IPS-11a (cell line): ENCODE measurements around the gene LRIF1.
"Not testable (repeated sequence)": the region's sequence is repeated elsewhere in the genome, so short reads cannot be mapped to it uniquely, and the experiment has no call there.

ENCODE experiments used
- H3K4me3 ChIP-seq: one replicate; pipeline ENCODE4 v1.5.1; 2013; ENCODE audit warnings: low read depth, low read length, control low read depth

Gene LRIF1, protein sequence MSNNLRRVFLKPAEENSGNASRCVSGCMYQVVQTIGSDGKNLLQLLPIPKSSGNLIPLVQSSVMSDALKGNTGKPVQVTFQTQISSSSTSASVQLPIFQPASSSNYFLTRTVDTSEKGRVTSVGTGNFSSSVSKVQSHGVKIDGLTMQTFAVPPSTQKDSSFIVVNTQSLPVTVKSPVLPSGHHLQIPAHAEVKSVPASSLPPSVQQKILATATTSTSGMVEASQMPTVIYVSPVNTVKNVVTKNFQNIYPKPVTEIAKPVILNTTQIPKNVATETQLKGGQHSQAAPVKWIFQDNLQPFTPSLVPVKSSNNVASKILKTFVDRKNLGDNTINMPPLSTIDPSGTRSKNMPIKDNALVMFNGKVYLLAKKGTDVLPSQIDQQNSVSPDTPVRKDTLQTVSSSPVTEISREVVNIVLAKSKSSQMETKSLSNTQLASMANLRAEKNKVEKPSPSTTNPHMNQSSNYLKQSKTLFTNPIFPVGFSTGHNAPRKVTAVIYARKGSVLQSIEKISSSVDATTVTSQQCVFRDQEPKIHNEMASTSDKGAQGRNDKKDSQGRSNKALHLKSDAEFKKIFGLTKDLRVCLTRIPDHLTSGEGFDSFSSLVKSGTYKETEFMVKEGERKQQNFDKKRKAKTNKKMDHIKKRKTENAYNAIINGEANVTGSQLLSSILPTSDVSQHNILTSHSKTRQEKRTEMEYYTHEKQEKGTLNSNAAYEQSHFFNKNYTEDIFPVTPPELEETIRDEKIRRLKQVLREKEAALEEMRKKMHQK

DNA sequence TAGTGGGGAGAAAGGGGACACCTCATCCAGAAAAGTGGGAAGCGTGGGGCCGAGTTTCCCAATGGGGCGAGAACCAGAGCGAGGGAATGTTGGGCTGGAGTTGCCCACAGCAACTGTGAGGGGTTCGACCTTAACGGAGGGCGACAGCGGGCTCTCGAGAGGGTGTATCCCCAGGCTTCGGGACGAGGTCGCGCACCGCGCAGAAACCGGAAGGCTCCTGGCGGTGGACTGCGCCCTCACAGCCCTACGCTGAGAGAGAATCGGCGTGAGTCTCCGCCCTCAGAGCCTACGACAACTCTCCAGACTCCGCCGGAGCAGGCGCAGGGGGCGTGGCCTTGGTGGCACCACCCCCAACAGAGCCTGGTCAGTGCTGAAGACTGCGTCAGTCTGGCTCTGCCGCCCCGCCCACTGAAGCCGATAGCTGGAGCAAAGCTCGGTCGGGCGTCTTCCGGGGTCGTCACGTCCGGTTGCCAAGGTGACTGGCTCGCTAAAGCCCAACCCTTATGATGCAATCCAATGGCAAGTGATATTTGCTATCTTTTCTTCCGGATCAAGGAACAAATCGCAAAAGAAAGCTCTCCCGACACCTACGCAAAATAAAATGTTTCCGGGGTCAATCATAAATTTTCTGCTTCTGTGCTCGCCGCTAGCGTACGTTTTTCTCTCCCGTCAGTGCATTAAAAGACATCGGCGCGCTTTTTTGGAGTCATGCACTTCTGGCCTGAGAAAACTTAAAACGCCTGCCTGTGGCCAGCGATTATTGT is at the start of gene LRIF1:
Gene LRIF1, minus strand, starts transcription at position 232 of the 764 bp plus-strand sequence. CDS start 234 bp downstream, outside the sequence.
- H3K4me3 ChIP-seq, result peak within 1 kb of the TSS; percentile 89

GRCh38 chr1:111008031-111008430 is 44.3 kb upstream of the LRIF1 start:
- H3K4me3 ChIP-seq, result no peak overlapping the region

DNA sequence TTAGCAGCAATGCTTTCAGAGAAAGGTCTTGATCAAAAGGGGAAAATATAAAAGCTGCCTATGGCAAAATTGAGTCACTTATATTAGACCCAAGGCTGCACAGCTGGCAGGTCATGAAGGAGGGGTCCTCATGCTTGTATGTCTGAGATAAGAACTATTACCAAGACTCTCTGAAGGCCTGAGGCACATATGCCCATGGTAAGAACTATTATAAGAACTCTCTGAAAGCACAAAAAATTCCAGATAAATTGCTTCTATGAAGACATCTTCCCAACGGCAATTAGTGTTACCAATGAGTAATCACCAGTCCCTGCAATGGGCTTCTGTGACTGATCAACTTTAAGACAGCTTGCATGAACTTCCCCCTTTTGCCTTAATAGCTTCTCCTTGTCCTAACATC is 42.8 kb upstream of the LRIF1 start:
- no peak overlapping the region for H3K4me3 ChIP-seq

DNA sequence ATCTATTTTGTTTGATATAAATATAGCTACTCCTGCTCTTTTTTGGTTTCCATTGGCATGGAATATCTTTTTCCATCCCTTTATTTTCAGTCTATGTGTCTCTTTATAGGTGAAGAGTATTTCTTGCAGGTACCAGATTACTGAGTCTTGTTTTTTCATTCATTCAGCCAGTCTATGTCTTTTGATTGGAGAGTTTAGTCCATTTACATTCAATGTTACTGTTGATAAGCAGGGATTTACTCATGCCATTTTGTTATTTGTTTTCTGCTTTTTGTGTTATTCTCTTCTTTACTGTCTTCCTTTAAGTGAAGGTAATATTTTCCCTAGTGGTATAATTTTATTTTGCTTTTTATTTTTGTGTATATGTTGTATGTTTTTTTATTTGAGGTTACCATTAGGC is 35.9 kb upstream of the LRIF1 start:
- H3K4me3 ChIP-seq, result not testable (repeated sequence)

DNA sequence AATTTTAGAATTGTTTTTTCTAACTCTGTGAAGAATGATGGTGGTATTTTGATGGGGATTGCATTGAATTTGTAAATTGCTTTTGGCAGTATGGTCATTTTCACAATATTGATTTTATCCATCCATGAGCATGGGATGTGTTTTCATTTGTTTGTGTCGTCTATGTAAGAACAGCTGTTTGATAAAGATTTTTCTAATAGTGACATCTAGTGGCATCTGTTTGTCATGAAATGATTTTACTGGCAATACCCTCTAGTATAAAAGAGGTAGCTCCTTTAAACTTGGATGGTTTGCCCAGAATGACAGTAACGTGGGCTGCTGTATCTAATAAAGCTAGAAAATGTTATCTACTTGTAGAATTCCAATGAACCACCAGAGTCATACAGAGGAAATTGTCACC is 28.6 kb upstream of the LRIF1 start:
- H3K4me3 ChIP-seq, result not testable (repeated sequence)

- H3K4me3 ChIP-seq, result not testable (repeated sequence)
These were observed 27.6 kb upstream of the LRIF1 start for GRCh38 chr1:110991295-110991694.

DNA sequence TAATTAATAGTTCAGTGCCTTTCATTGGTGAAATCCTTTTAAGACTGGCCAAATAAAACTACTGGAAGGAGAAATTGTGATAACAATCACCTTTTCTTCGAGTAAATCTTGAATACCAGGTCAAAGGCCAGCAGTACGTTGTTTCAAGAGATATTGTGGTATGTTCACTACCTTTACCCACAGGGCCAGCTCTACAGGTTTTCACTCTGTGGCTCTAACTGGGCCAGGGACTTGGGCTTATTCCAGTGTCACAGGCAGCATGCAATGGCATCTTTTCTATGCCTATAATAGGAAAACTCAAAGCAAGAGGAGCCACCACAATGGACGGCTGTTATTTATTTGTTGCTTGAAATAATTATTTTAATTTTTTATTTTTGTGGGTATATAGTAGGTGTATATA is 26.8 kb upstream of the LRIF1 start:
- H3K4me3 ChIP-seq, result no peak overlapping the region

DNA sequence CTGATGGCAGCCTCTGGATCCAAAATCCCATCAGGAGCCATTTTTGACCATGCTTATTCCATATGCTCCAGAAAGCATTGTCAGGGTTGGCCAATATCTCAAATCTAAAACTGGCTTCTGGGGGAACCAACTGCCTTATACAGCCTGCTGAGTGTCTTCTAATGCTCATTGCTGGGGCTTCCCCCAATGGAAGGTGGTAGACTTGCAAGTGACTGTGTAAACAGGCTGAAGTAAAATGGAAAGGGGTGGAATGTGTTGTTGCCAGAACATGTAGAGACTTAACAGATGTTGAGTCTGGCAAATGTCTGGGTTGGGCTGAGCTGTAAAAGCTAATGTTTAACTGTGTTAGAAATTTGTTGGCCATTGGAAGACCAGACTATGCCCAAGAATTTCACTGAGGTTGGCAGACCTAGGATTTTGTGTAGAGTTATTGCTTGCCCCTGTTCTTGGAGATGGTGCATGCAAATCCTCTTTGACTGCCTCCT is 22.7 kb upstream of the LRIF1 start:
- no peak overlapping the region for H3K4me3 ChIP-seq

GRCh38 chr1:110982320-110982719 is 18.6 kb upstream of the LRIF1 start:
- no peak overlapping the region for H3K4me3 ChIP-seq

DNA sequence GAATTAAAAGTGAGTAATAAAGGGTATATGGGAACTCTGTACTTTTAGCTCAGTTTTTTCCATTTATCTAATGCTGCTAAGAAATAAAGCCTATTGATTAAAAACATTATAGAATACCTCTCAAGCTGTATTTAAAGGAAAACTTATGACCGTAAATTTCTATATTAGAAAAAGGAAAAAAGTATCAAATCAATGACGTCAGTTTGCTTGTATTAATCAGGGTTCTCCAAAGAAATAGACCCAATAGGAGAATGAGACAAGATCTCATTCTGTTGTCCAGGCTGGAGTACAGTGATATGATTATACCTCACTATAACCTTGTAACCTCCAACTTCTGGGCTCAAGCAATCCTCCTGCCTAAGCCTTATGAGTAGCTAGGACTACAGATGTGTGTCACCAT is 15.4 kb upstream of the LRIF1 start:
- no peak overlapping the region for H3K4me3 ChIP-seq

DNA sequence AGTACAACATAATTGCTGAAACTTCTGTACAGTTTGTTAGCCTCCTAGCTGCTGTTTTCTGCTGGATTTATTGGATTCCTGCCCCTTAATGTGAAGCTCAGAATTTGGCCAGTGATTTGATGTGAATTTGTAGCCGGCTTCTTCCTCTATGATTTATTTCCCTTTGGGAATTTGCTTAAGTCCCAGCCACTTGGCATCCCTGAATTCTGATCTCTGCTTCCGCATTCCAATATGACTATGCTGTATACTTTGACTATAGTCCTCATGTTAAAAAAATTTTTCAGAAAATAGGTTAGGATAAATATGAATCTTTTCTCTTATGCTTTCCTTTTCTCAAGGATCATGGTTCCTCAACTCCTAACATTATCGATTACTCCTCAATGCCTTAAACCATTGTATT is 12.4 kb upstream of the LRIF1 start:
- no peak overlapping the region for H3K4me3 ChIP-seq

DNA sequence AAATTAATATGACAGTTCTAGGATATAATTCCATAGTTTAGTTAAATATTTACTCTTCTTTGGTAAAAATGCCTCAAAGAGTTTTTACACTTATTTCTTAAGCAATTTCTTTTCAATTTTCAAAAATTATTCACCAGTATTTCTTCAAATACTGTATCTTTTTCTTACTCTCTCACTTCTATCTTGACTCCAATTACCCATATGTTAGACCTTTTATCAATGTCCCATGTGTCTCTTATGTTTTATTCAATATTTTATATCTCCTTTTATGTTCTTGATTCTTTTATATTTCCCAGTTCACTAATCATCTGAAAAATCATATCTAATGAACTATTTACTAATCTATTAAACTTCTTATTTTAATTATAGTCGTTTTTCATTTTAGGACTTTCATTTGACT is 11.5 kb upstream of the LRIF1 start:
- no peak overlapping the region for H3K4me3 ChIP-seq

GRCh38 chr1:110967256-110967655 is 3.5 kb upstream of the LRIF1 start:
- H3K4me3 ChIP-seq, result no peak overlapping the region

GRCh38 chr1:110964455-110964903 is 757 bp upstream of the LRIF1 start:
- H3K4me3 ChIP-seq, result peak overlapping the region; percentile 89

GRCh38 chr1:110962892-110963690 is 631 bp downstream of the LRIF1 start:
- peak overlapping the region; percentile 89 for H3K4me3 ChIP-seq

DNA sequence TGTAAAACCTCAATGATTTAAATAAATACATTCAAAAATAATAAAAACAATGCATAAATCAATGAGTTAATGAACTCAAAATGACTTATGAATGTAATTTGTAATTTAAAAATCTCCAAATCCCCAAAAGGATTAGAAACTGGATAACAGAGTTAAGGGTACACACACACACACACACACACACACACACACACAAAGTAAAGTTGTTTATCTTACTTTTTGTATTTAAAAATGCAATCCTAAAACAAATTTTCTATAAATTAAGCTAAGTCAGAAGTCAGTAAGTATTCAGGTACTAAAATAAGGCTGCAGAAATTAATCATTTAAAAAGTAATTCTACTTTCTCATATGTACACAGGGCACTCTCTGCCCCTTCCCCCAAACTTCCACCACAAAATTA is 1.8 kb downstream of the LRIF1 start:
- H3K4me3 ChIP-seq, result no peak overlapping the region

GRCh38 chr1:110960777-110961420 is 2.8 kb downstream of the LRIF1 start:
- H3K4me3 ChIP-seq, result no peak overlapping the region

GRCh38 chr1:110957798-110958197 is 5.9 kb downstream of the LRIF1 start:
- no peak overlapping the region for H3K4me3 ChIP-seq

GRCh38 chr1:110956586-110956985 is 7.1 kb downstream of the LRIF1 start:
- H3K4me3 ChIP-seq, result no peak overlapping the region

GRCh38 chr1:110953031-110953430 is 10.7 kb downstream of the LRIF1 start:
- no peak overlapping the region for H3K4me3 ChIP-seq
